ENCODE results near the gene INPP5A. TPM values are rescaled to one million over a fixed set of nuclear protein-coding genes. Genes with fewer than 3 reads are reported as not detected.
A peak's percentile ranks its signal among the peaks of the same experiment; 100 is the strongest.
"Not testable (repeated sequence)": the region's sequence is repeated elsewhere in the genome, so short reads cannot be mapped to it uniquely, and the experiment has no call there.

The INPP5A gene
- polyA plus RNA-seq, 1 donor: 51.2 TPM

GRCh38 chr10:132503581-132504421 lies 33.8 kb upstream of the INPP5A start:
- DNase-seq (ENCODE audit: low read depth): no peak

DNA sequence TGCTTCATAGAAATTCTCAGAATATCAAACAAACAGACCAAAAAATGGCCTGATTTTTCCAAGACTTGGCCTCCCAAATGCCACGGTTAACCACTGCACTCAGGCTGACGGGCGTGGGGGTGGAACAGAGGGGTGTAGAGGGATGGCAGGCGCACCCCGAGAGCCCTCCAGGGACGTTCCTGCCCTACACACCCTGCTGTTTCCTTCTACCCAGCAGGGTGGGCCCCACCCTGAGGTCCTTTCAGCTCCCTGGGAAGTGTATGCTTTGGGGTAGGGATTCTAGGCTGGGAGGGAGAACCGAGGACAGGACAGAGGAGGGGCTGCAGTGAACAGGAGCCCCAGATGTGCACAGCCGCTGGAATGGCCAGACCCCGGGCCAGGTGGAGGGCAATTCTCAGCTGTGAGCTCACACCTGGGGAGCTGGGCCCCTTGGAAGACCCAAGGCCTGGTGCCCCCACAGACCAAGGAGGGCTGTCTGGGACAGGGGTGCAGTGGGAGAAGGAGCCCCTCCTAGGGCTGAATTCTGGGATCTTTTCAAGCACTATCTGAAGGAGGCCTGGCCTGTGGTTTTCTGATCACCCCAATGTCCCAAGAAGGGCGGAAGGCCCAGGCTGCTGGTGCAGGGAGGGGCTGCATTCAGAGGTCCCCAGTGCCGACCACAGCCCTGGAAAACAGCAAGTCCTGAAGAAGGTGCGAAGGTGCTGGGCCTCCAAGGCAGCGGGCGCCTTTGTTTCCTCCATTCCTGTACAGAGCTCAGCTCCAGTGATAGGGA lies 32.9 kb upstream of the INPP5A start:
- no peak for DNase-seq (ENCODE audit: low read depth)

- DNase-seq (ENCODE audit: low read depth): not testable (repeated sequence)
Observed at GRCh38 chr10:132505546-132505945, 32.0 kb upstream of the INPP5A start.

DNA sequence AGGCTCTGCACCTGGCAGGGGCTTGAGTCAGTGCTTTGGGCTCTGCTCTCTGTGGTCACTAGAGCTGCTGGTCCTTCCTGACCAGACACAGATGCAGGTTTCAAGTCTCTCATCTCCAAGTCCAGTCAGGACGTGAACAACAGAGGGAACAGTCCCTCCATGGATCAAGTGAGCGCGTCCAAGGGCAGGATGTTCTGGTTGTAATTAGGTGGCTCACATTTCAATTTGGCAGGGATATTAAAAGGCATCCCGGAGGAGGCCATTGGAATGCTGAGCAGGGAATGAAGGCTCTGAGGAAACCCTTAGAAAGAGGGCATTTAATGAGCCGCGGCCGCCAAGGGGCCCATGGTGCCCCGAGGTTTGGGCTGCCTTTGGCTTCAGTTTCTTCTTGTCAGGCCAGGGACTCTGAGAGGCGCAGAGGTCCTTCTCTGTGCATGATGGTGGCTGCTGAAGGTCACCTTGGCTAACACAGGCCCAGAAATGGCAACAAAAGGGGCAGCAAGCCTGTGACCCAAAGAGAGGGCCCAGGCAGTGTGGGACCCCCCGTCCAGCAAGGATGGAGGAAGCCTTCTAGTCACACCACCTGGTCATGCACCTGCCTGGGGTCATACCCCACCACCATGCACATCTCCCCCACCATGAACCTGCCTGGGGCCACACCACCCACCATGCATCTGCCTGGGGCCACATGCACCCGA lies 30.7 kb upstream of the INPP5A start:
- DNase-seq (ENCODE audit: low read depth): no peak

DNA sequence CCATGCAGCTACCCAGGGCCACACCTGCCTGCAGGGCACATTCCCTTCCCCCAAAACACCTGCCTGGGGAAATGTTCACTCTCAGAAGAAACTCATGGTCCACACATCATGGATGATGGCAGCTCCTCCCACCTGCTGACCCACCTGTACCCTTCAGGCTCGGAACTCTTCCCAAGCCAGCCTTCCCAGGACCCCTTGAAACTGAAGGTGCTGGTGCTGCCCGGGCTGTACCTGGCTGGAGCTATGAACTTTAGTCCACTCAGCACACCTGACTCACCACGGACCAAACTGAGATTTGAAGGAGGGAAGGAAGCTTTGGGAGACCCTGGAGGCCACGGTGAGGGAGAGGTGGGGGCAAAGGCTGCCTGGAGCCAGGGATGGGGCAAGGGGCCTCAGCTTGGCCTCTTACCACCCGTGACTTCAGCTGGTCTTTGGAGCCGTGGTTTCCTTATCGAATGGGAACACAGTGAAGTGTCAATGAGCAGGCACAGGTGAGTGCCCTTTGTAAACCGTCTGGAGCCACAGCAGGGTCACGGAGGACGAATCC lies 30.1 kb upstream of the INPP5A start:
- no peak for DNase-seq (ENCODE audit: low read depth)

DNA sequence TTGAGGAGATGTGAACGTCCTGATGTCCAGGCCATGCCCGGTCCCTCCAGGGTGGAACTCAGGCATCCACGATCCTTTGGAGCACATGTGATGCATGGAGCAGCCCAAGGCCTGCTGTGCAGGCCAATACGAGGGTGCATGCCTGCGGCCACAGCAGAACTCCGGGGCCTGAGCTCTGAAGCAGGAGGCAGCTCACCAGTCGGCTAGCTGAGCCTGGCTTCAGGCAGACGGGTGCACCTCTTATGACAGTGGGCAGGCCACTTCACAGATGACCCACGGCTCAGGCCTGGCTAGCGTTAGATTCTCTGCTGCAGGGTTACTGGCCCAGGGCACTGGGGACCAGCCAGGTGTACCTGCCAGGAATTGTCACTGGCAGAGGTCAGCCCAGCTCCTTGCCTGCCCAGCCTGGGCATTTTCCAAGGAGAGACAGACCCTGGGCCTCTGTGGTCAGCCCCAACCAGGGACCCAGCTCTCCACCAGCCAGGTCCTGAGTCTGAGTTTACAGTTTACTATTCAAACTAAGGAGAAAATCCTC lies 29.6 kb upstream of the INPP5A start:
- no peak for DNase-seq (ENCODE audit: low read depth)

DNA sequence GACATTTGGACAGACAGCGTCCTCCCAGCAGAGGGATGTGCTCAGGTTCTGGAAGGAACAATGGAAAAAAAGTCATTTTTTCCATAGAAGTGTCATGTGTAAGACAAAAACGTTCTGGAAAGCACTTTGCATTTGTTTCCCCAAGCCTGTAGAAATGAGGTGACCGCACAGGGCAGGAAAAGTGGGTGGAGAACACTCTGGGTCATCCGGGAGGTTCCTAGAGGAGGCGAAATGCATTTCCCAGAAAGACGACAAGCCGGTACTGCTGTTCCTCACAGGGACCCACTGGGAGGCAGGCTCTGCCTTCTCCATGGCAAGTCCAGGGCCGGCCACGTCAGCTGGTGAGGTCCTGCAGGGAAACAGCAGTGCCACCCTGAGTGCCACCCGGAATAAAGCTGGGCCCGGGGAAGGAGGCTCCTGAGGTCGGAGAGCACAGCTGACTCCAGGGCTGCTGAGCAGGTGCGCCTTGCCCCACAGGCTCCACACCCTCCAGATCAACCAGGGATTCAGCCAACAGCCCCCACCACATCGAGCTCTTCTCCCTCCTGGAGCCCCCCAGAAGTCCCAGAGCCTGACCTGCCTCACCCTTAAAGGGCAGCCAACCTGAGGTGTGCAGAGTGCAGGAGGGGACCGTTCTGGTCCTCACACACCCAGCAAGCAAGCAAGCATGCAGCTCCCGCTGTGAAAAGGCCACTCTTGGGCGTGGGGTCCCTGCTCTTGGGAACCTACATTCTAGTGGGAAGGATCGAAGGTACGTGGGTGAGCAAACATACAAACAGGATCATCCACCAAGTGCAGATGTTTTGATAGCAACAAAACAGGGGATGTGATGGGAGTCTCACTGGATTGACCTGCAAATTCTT lies 28.8 kb upstream of the INPP5A start:
- DNase-seq (ENCODE audit: low read depth): peak; percentile 69

GRCh38 chr10:132509506-132510173 lies 27.9 kb upstream of the INPP5A start:
- DNase-seq (ENCODE audit: low read depth): no peak

- no peak for DNase-seq (ENCODE audit: low read depth)
Observed at GRCh38 chr10:132510174-132510611, 27.4 kb upstream of the INPP5A start.

GRCh38 chr10:132511121-132512051 lies 26.2 kb upstream of the INPP5A start:
- DNase-seq (ENCODE audit: low read depth): no peak

DNA sequence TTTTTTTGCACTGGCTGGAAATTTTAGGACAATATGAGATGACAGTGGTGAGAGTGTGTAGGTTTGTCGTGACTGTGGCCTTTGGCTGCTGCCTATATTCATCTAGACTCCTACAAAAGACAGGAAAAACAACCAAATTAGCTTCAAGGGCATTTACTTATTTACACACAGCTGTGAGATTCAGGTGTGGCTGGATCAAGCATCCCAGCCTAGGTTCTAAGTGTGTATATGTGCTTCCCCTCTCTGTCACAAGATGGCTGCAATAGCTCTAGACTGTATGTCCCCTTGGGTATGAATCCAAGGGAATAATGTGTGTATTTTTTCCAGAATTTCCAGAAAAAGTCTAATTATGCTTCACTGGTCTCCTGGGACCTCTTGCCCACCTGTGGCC lies 25.5 kb upstream of the INPP5A start:
- DNase-seq (ENCODE audit: low read depth): no peak

GRCh38 chr10:132512693-132513345 lies 24.8 kb upstream of the INPP5A start:
- DNase-seq (ENCODE audit: low read depth): no peak

GRCh38 chr10:132514821-132515520 lies 22.6 kb upstream of the INPP5A start:
- no peak for DNase-seq (ENCODE audit: low read depth)

GRCh38 chr10:132515811-132516726 lies 21.5 kb upstream of the INPP5A start:
- no peak for DNase-seq (ENCODE audit: low read depth)

- DNase-seq (ENCODE audit: low read depth): peak; percentile 76
Observed at GRCh38 chr10:132516771-132517725, 20.5 kb upstream of the INPP5A start.
